AG09309 (cell line): Measurements from ENCODE around the gene MYOT.

Experiments used
- DNase-seq: peaks from one replicate; pipeline ENCODE4 v3.0.0-alpha.2; 2010; ENCODE audit warnings: low read depth
- H3K4me3 ChIP-seq: 2 replicates; pipeline ENCODE4 v1.5.1; 2011; ENCODE audit warnings: mild to moderate bottlenecking, low read depth, low read length, moderate library complexity; ENCODE audit not compliant: control insufficient read depth
- TF ChIP-seq, protein P1 (sequence below): IDR thresholded peaks from 2 replicates; pipeline ENCODE4 v1.5.1; 2011; ENCODE audit warnings: mild to moderate bottlenecking, low read depth, low read length, inconsistent platforms; ENCODE audit not compliant: insufficient read depth, control insufficient read depth; ENCODE audit errors: missing control alignments

Gene MYOT

DNA sequence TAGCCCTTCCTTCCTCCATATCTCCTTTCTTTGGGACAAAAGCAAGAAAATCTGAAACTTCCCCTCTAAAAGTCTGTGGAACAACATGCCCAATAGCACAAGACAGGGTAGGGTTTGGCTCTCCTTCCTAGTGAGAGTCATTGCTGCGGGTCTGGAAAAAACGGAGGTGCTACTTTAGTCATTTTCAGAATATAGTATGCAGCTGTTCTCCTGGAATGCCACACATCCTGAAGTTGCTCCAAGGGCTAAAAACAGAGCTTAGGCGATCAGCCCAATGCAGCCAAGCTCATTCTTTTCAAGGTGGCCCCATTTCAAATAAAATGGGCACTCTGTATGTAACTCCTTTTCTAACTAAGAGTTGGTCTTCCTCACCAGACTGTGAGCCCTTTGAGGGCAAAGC lies 39.5 kb upstream of the MYOT start:
- TF ChIP-seq, protein P1, sequence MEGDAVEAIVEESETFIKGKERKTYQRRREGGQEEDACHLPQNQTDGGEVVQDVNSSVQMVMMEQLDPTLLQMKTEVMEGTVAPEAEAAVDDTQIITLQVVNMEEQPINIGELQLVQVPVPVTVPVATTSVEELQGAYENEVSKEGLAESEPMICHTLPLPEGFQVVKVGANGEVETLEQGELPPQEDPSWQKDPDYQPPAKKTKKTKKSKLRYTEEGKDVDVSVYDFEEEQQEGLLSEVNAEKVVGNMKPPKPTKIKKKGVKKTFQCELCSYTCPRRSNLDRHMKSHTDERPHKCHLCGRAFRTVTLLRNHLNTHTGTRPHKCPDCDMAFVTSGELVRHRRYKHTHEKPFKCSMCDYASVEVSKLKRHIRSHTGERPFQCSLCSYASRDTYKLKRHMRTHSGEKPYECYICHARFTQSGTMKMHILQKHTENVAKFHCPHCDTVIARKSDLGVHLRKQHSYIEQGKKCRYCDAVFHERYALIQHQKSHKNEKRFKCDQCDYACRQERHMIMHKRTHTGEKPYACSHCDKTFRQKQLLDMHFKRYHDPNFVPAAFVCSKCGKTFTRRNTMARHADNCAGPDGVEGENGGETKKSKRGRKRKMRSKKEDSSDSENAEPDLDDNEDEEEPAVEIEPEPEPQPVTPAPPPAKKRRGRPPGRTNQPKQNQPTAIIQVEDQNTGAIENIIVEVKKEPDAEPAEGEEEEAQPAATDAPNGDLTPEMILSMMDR: no peak
- H3K4me3 ChIP-seq: no peak overlapping the region
- DNase-seq: no peak

DNA sequence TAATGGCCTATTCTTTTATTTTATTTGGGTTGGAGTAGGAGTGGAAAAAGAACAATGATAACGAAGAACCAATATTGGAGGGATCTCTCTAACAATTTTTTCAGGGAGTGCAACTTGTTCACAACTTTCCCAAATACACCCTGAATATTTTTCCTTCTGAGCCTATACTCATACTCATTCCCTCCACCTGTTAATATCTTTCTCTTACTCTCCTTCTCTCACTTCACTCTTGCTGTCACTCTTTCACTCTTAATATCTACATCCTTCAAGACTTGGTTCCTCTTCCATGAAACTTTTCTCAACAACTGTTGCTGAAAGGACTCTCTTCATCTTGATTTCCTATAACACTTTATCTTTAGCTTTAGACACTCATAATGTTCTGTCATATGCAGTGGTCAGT lies 39.0 kb upstream of the MYOT start:
- TF ChIP-seq, protein P1: no peak
- DNase-seq: no peak
- H3K4me3 ChIP-seq: no peak overlapping the region

DNA sequence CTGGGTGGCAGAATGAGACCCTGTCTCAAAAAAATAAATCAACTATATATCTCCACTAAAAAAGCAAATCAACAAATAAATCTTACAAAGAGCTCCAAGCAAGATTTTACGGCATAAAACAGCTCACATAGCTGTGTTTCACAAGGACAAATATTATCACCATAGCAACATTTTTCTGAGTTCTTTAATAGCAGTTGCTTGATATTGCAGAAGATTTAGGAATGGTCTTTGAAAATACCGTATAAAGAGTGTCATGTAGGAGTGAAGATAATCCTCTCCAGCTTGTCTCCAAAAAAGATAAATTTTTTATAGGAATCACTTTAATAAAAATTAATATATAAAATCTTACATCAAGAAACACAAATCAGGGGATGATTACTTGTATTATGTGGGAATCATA lies 36.6 kb upstream of the MYOT start:
- no peak overlapping the region for H3K4me3 ChIP-seq
- TF ChIP-seq, protein P1: no peak
- DNase-seq: no peak

DNA sequence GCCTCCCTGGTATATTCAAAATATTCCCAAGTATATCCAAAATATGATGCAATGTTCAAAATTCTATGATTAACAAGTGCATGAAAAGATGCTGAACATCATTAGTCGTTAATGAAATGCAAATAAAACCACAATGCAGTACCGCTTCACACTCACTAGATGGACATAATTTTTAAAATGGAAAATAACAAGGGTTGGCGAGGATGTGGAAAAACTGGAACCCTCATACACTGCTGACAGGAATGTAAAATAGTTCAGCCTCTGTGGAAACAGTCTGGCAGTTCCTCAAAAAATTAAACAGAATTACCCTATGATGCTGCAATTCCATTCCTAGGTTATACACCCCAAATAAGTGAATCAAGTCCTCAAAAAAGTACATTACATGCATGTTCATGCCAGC lies 36.1 kb upstream of the MYOT start:
- no peak for DNase-seq
- TF ChIP-seq, protein P1: no peak

DNA sequence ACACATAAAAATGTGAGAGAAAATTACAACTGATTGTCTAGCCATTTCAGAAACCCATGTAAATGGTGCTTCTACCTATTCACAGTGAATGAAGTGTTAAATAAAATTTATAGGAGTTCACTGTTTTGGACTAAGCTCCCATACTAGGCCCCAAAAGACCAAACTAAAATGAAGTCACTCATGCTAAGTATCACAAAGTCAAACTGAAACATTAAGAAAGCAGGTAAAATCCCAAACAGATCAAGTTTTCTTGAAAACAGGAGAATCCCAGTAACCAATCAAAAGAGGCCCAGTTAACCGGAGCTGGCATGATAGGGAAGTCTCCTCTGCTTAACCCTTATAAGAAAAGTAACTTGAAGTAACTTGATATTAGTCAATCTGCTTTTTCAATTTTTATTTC lies 35.2 kb upstream of the MYOT start:
- H3K4me3 ChIP-seq: no peak overlapping the region
- DNase-seq: no peak
- TF ChIP-seq, protein P1: no peak

More for the DNA sequence above, 36.1 kb upstream of the MYOT start:
- H3K4me3 ChIP-seq: no peak overlapping the region

DNA sequence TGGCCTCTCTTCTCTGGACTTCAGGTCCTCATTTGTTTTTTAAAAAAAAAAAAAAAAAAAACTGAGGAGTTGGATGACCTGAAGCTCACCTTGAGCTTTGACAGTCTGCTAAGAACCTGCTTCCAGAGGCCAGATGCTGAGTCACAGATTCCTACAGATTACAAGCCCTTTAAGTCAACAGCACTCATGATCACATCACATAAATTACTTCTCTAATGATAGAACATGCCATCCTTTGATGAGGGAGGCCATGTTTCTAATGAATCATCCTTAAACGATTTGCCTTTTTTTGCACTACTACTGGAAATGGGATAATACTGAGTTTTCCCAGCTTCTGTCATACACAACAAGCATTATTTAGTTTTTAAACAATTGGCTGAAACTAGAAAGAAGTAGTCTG lies 34.2 kb upstream of the MYOT start:
- TF ChIP-seq, protein P1: no peak
- no peak overlapping the region for H3K4me3 ChIP-seq
- no peak for DNase-seq

DNA sequence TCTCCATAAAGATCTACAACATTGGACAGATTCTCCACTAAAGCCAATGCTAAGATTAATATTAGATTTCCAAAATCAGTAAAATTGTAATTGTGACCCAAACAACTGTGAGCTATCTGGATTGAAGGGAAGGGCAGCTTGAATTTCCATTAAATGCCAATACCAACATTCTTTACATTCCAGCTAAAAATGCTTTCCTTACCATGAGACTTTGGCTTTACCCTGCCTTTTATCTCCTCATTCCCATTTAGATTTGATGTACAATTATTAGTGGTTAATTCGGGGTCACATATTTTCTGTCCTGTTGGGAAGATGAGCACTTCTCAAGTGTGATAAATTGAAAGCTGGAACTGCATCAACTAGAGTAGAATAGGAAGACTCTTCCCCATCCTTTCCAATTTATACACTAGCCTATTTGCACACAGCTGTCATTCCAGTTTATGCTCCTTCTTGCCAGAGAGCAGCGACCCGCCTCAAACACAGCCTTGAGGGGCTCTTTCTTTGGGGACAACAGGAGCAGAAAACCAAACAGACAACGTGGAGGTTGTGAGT lies 33.1 kb upstream of the MYOT start:
- TF ChIP-seq, protein P1: no peak
- H3K4me3 ChIP-seq: no peak overlapping the region
- DNase-seq: no peak
